H9 (cell line): ENCODE measurements around the gene CDH23. TPM values are rescaled to one million over a fixed set of nuclear protein-coding genes. Genes with fewer than 3 reads are reported as not detected.

Source experiments
- DNase-seq: peaks from one replicate; pipeline ENCODE4 v3.0.0-alpha.2; 2017
- H2AFZ ChIP-seq: one replicate; pipeline ENCODE4 v1.6.1; 2013; ENCODE audit warnings: mild to moderate bottlenecking, low read length, control low read depth, moderate library complexity
- H2AK5ac ChIP-seq: 2 replicates; pipeline ENCODE4 v1.6.1; 2013; ENCODE audit warnings: low read length, control low read depth, mixed read lengths; ENCODE audit not compliant: insufficient read length
- H2BK120ac ChIP-seq: one replicate; pipeline ENCODE4 v1.6.1; 2013; ENCODE audit warnings: low read depth, mild to moderate bottlenecking, low read length, control low read depth, inconsistent platforms; ENCODE audit not compliant: poor library complexity, severe bottlenecking
- H2BK12ac ChIP-seq: 2 replicates; pipeline ENCODE4 v1.6.1; 2013; ENCODE audit warnings: low read length, control low read depth, mixed read lengths, low read depth; ENCODE audit not compliant: insufficient read length
- H2BK15ac ChIP-seq: 2 replicates; pipeline ENCODE4 v1.6.1; 2013; ENCODE audit warnings: low read depth, low read length, control low read depth
- H2BK20ac ChIP-seq: one replicate; pipeline ENCODE4 v1.6.1; 2013; ENCODE audit warnings: low read depth, mild to moderate bottlenecking, low read length, control low read depth, inconsistent platforms; ENCODE audit not compliant: poor library complexity, severe bottlenecking
- H2BK5ac ChIP-seq: 2 replicates; pipeline ENCODE4 v1.6.1; 2013; ENCODE audit warnings: low read length, control low read depth, mixed read lengths; ENCODE audit not compliant: insufficient read length
- H3K14ac ChIP-seq: 2 replicates; pipeline ENCODE4 v1.6.1; 2013; ENCODE audit warnings: low read length, control low read depth; ENCODE audit not compliant: insufficient read depth
- H3K18ac ChIP-seq: 2 replicates; pipeline ENCODE4 v1.6.1; 2013; ENCODE audit warnings: low read depth, mild to moderate bottlenecking, mixed read lengths, low read length, control low read depth; ENCODE audit not compliant: insufficient read length
- H3K23ac ChIP-seq: 2 replicates; pipeline ENCODE4 v1.6.1; 2013; ENCODE audit warnings: low read length, control low read depth, mixed read lengths, low read depth; ENCODE audit not compliant: insufficient read length
- H3K23me2 ChIP-seq: 2 replicates; pipeline ENCODE4 v1.6.1; 2013; ENCODE audit warnings: low read depth, mild to moderate bottlenecking, mixed read lengths, low read length, control low read depth; ENCODE audit not compliant: insufficient read length, poor library complexity, severe bottlenecking
- H3K27ac ChIP-seq: 2 replicates; pipeline ENCODE4 v1.5.1; 2013; ENCODE audit warnings: low read length, control low read depth, mixed read lengths, low read depth; ENCODE audit not compliant: insufficient read length
- H3K27me3 ChIP-seq: 2 replicates; pipeline ENCODE4 v1.6.1; 2013; ENCODE audit warnings: low read length, control low read depth, inconsistent platforms; ENCODE audit not compliant: insufficient read depth
- H3K4ac ChIP-seq: 2 replicates; pipeline ENCODE4 v1.6.1; 2013; ENCODE audit warnings: low read depth, mild to moderate bottlenecking, control low read depth, inconsistent platforms, low read length, moderate library complexity
- H3K4me1 ChIP-seq: 2 replicates; pipeline ENCODE4 v1.6.1; 2013; ENCODE audit warnings: low read length, control low read depth, inconsistent platforms; ENCODE audit not compliant: insufficient read depth
- H3K4me2 ChIP-seq: 2 replicates; pipeline ENCODE4 v1.6.1; 2013; ENCODE audit warnings: low read length, control low read depth, mixed read lengths; ENCODE audit not compliant: insufficient read length, insufficient read depth
- H3K56ac ChIP-seq: 2 replicates; pipeline ENCODE4 v1.6.1; 2013; ENCODE audit warnings: low read depth, mild to moderate bottlenecking, mixed read lengths, low read length, control low read depth; ENCODE audit not compliant: insufficient read length
- H3K79me1 ChIP-seq: 2 replicates; pipeline ENCODE4 v1.6.1; 2013; ENCODE audit warnings: low read depth, mild to moderate bottlenecking, moderate library complexity, low read length, control low read depth, inconsistent platforms; ENCODE audit not compliant: insufficient read depth, poor library complexity, severe bottlenecking
- H3K79me2 ChIP-seq: 2 replicates; pipeline ENCODE4 v1.6.1; 2013; ENCODE audit warnings: low read length, control low read depth, inconsistent platforms; ENCODE audit not compliant: insufficient read depth
- H3K9ac ChIP-seq: 2 replicates; pipeline ENCODE4 v1.6.1; 2013; ENCODE audit warnings: low read length, control low read depth, mixed read lengths; ENCODE audit not compliant: insufficient read length; ENCODE audit errors: extremely low read depth
- H3K9me3 ChIP-seq: one replicate; pipeline ENCODE4 v1.6.1; 2013; ENCODE audit warnings: low read depth, low read length, inconsistent platforms; ENCODE audit not compliant: control insufficient read depth
- H3T11ph ChIP-seq: one replicate; pipeline ENCODE4 v1.6.1; 2013; ENCODE audit warnings: mild to moderate bottlenecking, low read length, control low read depth, inconsistent platforms
- H4K20me1 ChIP-seq: one replicate; pipeline ENCODE4 v1.6.1; 2013; ENCODE audit not compliant: control insufficient read depth, insufficient read length, insufficient read depth
- H4K5ac ChIP-seq: 2 replicates; pipeline ENCODE4 v1.6.1; 2013; ENCODE audit warnings: low read depth, mild to moderate bottlenecking, mixed read lengths, low read length, control low read depth; ENCODE audit not compliant: insufficient read length
- H4K8ac ChIP-seq: replicated peaks from 2 replicates; pipeline ENCODE4 v1.6.1; 2013; ENCODE audit warnings: low read length, control low read depth, mixed read lengths, low read depth; ENCODE audit not compliant: insufficient read length
- H4K91ac ChIP-seq: 2 replicates; pipeline ENCODE4 v1.6.1; 2013; ENCODE audit warnings: low read depth, mild to moderate bottlenecking, moderate library complexity, mixed read lengths, low read length, control low read depth; ENCODE audit not compliant: insufficient read length
- H3K27ac Mint-ChIP-seq, 3 experiments: 2 replicates in 2 of 3; 3 replicates in 1 of 3; pipeline ENCODE4 v1.8.0; 2020 to 2021; ENCODE audit warnings: mixed read lengths in 3 of 3, mild to moderate bottlenecking in 1 of 3, moderate library complexity in 1 of 3
- H3K27me3 Mint-ChIP-seq: 2 replicates; pipeline ENCODE4 v1.8.0; 2021; ENCODE audit warnings: low read depth, mild to moderate bottlenecking, moderate library complexity, mixed read lengths
- H3K36me3 Mint-ChIP-seq, 3 experiments: 2 replicates in 2 of 3; 3 replicates in 1 of 3; pipeline ENCODE4 v1.8.0; 2020 to 2021; ENCODE audit warnings: low read depth in 3 of 3, mixed read lengths in 3 of 3; ENCODE audit not compliant: insufficient read depth in 1 of 3
- H3K4me1 Mint-ChIP-seq, 2 experiments: 2 replicates each; pipeline ENCODE4 v1.8.0; 2020; ENCODE audit warnings: mixed read lengths in 2 of 2
- H3K4me3 Mint-ChIP-seq, 2 experiments: 2 replicates in 1 of 2; 3 replicates in 1 of 2; pipeline ENCODE4 v1.8.0; 2020 to 2021; ENCODE audit warnings: mild to moderate bottlenecking in 2 of 2, mixed read lengths in 2 of 2, moderate library complexity in 1 of 2
- H3K9me3 Mint-ChIP-seq, 2 experiments: 2 replicates in 1 of 2; 3 replicates in 1 of 2; pipeline ENCODE4 v1.8.0; 2020; ENCODE audit warnings: mild to moderate bottlenecking in 2 of 2, mixed read lengths in 2 of 2, moderate library complexity in 1 of 2
- WGBS: extraction: QIAGEN DNeasy Blood & Tissue Kit; methylation state at CpG from one replicate; pipeline ENCODE4 v1.1.7; 2013; ENCODE audit warnings: missing lambda C conversion rate, low lambda C conversion rate, mixed read lengths; ENCODE audit not compliant: insufficient read length; ENCODE audit errors: extremely low coverage; 5-methylcytosine and 5-hydroxymethylcytosine counted together
- total RNA-seq: library from RNA; stranded (reverse); gene quantifications from 2 replicates; pipeline ENCODE4 v1.2.1, GENCODE V29; 2021
- TF ChIP-seq, protein P1 (sequence below): fragments of 200-600 bp; sonication (generic); conservative IDR thresholded peaks from 3 replicates; pipeline ENCODE4 v1.8.0; 2021; ENCODE audit warnings: antibody characterized with exemption, mild to moderate bottlenecking

The CDH23 gene
- total RNA-seq, 1 experiment from 2014 or later: 2.1 TPM

DNA sequence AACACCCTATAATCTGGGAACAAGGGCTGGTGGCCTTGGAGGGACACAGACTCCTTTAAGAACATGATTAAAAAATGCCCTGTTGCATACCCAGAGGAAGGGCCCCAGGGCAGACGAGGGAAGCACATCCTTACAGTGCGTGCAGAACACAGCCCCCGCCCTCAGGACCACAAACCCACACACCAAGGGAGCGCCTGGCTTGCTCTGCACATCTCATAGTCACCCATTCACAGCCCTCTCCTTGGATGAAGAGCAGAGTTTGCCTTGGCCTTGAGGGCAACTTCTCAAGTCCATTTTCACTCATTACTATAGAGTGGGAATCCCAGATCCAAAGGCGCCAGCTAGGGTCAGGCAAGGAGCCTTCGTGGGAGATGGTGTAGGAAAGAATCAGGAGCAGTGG is 382.9 kb downstream of the CDH23 start:
- Histone ChIP-seq H3K9me3 (no peaks in the 10 kb centered on the region), H3K27ac (no peak overlapping the region), H3T11ph (no peak overlapping the region), H3K79me2 (no peaks in the 10 kb centered on the region), H4K20me1 (no peaks in the 10 kb centered on the region), H4K8ac (no peak overlapping the region), H2BK5ac (no peak overlapping the region), H3K23ac (no peak overlapping the region), H2BK15ac (no peak overlapping the region), H2AK5ac (no peak overlapping the region), H3K79me1 (no peaks in the 10 kb centered on the region), H3K27me3 (no peaks in the 10 kb centered on the region), H4K5ac (no peak overlapping the region), H2BK12ac (no peak overlapping the region), H3K23me2 (no peaks in the 10 kb centered on the region), H4K91ac (no peak overlapping the region), H2AFZ (no peak overlapping the region), H3K56ac (no peak overlapping the region), H3K4ac (no peak overlapping the region), H3K14ac (no peak overlapping the region), H2BK120ac (no peak overlapping the region), H3K9ac (no peak overlapping the region), H3K18ac (no peak overlapping the region), H2BK20ac (no peak overlapping the region), H3K4me1 (no peaks in the 10 kb centered on the region), H3K4me2 (no peak overlapping the region)
- WGBS: no CpG with 5 or more reads among the region's 6 CpGs
- no peak overlapping the region for H3K27ac Mint-ChIP-seq
- H3K36me3 Mint-ChIP-seq: no peaks in the 10 kb centered on the region; a peak in 1 of 7 replicates
- H3K4me1 Mint-ChIP-seq: peaks cover 10 to 16% of the 10 kb centered on the region in 2 experiments
- H3K4me3 Mint-ChIP-seq: no peak overlapping the region
- peaks cover 13% of the 10 kb centered on the region for H3K27me3 Mint-ChIP-seq
- peaks cover 0 to 3% of the 10 kb centered on the region in 2 experiments; a peak in 1 of 5 replicates for H3K9me3 Mint-ChIP-seq
- no peak for DNase-seq
- TF ChIP-seq, protein P1, sequence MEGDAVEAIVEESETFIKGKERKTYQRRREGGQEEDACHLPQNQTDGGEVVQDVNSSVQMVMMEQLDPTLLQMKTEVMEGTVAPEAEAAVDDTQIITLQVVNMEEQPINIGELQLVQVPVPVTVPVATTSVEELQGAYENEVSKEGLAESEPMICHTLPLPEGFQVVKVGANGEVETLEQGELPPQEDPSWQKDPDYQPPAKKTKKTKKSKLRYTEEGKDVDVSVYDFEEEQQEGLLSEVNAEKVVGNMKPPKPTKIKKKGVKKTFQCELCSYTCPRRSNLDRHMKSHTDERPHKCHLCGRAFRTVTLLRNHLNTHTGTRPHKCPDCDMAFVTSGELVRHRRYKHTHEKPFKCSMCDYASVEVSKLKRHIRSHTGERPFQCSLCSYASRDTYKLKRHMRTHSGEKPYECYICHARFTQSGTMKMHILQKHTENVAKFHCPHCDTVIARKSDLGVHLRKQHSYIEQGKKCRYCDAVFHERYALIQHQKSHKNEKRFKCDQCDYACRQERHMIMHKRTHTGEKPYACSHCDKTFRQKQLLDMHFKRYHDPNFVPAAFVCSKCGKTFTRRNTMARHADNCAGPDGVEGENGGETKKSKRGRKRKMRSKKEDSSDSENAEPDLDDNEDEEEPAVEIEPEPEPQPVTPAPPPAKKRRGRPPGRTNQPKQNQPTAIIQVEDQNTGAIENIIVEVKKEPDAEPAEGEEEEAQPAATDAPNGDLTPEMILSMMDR: no peak
